Measurements from ENCODE around the gene PAGR1.

DNA sequence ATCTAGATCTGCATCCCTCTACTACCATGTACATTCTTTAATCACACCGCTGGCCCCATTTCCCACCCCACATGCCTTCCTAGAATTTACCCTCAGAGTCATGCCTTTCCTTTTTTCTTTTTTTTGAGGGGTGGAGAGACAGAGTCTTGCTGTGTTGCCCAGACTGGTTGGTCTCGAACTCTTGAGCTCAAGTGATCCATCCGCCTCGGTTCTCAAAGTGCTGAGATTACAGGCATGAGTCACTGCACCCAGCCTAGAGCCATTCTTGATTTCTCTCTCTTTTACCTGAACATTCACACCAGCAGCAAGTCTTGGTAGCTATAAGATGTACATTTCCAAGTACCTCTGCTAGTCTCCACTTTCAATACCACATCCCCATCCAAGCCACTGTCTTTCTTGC lies 2.1 kb downstream of the PAGR1 start:
- TF ChIP-seq, protein P1, sequence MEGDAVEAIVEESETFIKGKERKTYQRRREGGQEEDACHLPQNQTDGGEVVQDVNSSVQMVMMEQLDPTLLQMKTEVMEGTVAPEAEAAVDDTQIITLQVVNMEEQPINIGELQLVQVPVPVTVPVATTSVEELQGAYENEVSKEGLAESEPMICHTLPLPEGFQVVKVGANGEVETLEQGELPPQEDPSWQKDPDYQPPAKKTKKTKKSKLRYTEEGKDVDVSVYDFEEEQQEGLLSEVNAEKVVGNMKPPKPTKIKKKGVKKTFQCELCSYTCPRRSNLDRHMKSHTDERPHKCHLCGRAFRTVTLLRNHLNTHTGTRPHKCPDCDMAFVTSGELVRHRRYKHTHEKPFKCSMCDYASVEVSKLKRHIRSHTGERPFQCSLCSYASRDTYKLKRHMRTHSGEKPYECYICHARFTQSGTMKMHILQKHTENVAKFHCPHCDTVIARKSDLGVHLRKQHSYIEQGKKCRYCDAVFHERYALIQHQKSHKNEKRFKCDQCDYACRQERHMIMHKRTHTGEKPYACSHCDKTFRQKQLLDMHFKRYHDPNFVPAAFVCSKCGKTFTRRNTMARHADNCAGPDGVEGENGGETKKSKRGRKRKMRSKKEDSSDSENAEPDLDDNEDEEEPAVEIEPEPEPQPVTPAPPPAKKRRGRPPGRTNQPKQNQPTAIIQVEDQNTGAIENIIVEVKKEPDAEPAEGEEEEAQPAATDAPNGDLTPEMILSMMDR (IDR thresholded peaks at IDR 0.05; ENCODE audit: control extremely low read depth in 1 of 3, insufficient read depth in 1 of 3, low read depth in 1 of 3, low read length in 3 of 3), result no peak
- TF ChIP-seq RFX5 (IDR thresholded peaks at IDR 0.05; ENCODE audit: borderline replicate concordance, low read depth, low read length) (no peak), EP300 (IDR thresholded peaks at IDR 0.05; ENCODE audit: borderline replicate concordance in 1 of 2, low read depth in 2 of 2, low read length in 2 of 2) (no peak), POLR2A (IDR thresholded peaks at IDR 0.05; ENCODE audit: control extremely low read depth in 1 of 2, low read depth in 2 of 2, low read length in 2 of 2) (no peak), POLR2AphosphoS5 (IDR thresholded peaks at IDR 0.05; ENCODE audit: low read depth, low read length) (no peak), BACH1 (IDR thresholded peaks at IDR 0.05; ENCODE audit: low read length) (no peak), HDAC2 (IDR thresholded peaks at IDR 0.05; ENCODE audit: borderline replicate concordance in 1 of 2, low read depth in 2 of 2, low read length in 2 of 2) (no peak), CBX5 (IDR thresholded peaks at IDR 0.05; ENCODE audit: low read depth, low read length) (no peak), NRF1 (IDR thresholded peaks at IDR 0.05; ENCODE audit: low read depth, low read length) (no peak), TBP (IDR thresholded peaks at IDR 0.05; ENCODE audit: low read depth, low read length) (no peak), TAF1 (IDR thresholded peaks at IDR 0.05; ENCODE audit: low read depth, low read length) (no peak), SIN3A (conservative IDR thresholded peaks at IDR 0.05 in 1 of 2, IDR thresholded peaks at IDR 0.05 in 1 of 2; ENCODE audit: low read depth in 1 of 2, low read length in 2 of 2) (no peak), CHD2 (IDR thresholded peaks at IDR 0.05; ENCODE audit: low read length) (no peak)
